Measurements from ENCODE around the gene CCDC83.

DNA sequence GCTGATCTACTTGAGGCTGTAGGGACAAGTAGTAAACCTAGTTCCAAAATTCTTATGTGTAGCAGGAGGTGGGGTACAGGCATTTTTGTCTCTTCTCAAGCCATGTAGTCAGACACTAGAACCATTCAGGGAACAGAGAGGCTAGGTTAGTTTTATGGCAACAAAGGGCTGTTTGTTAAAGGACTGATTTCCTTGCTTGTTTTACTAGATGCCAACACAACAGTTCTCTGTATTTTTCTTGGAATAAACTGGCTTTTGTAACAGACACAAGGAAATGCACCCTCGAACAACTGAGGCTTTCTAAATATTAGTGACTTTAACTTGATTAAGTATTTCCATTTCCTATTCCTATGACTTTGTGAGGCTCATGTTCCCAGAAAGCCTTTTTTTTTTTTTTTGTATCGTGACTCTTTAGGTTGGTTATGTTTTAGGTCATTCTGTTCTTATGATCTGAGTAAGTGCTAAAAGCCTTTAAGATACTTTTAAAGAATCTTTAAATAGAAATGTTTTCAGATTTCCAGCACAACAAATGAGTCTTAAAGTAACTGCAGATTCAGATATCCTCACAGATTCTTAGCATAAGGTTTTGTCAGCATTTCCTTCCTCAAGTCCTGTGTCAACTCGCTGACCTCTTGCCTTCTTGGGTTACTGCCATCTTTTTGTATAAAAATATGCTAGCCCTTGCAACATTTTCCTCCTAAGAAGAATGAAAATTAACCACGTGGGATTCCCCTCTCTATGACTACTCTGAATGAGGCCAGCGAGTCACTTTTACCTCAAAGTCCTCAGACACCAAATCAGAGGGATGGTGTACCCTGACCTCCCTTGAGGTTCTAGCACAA is 92.5 kb downstream of the CCDC83 start:
- TF ChIP-seq CTCF (IDR thresholded peaks at IDR 0.05) (no peak), ZFX (IDR thresholded peaks at IDR 0.05; ENCODE audit: borderline replicate concordance) (no peak)

All from 22Rv1 (cell line).